Upper lobe of left lung (tissue), 4 donors: Measurements from ENCODE around the gene NFE2L1.

Experiments used
- EP300 ChIP-seq, 4 donors: sonication (generic); formaldehyde crosslinking; IDR thresholded peaks; one replicate each; pipeline ENCODE4 v1.5.1; 2017; ENCODE audit warnings: antibody characterized with exemption in 4 of 4, control low read depth in 2 of 4
- POLR2A ChIP-seq, 4 donors: fragments of 450-650 bp; IDR thresholded peaks; one replicate each; pipeline ENCODE4 v1.5.1; 2016 to 2017; ENCODE audit warnings: antibody characterized with exemption in 4 of 4, mild to moderate bottlenecking in 2 of 4
- POLR2AphosphoS5 ChIP-seq, 2 donors: sonication (generic); formaldehyde crosslinking; IDR thresholded peaks; one replicate each; pipeline ENCODE4 v1.5.1; 2017; ENCODE audit warnings: antibody characterized with exemption in 2 of 2
- TF ChIP-seq, protein P1 (sequence below), 6 experiments: fragments of 450-650 bp in 4 of 6; fragments of 200-600 bp in 2 of 6; sonication (generic) in 2 of 6; IDR thresholded peaks; one replicate each; pipeline ENCODE4 v1.5.1; 2016 to 2019; ENCODE audit warnings: antibody characterized with exemption in 6 of 6

DNA sequence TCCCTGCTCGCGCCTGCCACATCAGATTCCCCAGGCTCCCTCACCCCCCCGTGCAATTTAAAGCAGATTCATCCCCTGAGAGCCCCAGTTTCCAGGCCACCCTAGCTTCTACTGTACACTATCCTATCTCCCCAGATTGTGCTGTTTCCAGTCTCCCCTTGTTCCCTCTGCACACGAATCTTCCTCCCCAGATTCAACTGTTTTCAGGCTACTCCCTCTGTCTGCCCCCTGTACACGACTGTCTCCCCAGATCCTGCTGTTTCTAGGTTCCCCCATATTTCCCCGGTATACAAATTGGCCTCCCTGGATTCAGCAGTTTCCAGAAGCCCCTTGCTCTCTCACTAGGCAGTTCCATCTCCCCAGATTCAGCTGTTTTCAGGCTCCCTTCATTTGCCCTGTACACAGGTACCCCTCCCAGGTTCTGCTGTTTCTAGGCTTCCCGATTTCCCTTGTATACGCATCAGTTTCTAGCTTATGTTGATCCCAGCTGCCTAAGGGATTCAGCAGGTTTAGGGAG, 33.5 kb upstream of the NFE2L1 start:
- TF ChIP-seq, protein P1, sequence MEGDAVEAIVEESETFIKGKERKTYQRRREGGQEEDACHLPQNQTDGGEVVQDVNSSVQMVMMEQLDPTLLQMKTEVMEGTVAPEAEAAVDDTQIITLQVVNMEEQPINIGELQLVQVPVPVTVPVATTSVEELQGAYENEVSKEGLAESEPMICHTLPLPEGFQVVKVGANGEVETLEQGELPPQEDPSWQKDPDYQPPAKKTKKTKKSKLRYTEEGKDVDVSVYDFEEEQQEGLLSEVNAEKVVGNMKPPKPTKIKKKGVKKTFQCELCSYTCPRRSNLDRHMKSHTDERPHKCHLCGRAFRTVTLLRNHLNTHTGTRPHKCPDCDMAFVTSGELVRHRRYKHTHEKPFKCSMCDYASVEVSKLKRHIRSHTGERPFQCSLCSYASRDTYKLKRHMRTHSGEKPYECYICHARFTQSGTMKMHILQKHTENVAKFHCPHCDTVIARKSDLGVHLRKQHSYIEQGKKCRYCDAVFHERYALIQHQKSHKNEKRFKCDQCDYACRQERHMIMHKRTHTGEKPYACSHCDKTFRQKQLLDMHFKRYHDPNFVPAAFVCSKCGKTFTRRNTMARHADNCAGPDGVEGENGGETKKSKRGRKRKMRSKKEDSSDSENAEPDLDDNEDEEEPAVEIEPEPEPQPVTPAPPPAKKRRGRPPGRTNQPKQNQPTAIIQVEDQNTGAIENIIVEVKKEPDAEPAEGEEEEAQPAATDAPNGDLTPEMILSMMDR (IDR thresholded peaks at IDR 0.05): no peak
- no peak for TF ChIP-seq POLR2A (IDR thresholded peaks at IDR 0.05)
- TF ChIP-seq POLR2AphosphoS5 (IDR thresholded peaks at IDR 0.05): no peak
- TF ChIP-seq EP300 (IDR thresholded peaks at IDR 0.05): no peak
